GM12878 (cell line): ENCODE measurements around the gene CD93. TPM values are rescaled to one million over a fixed set of nuclear protein-coding genes. Genes with fewer than 3 reads are reported as not detected.

ENCODE experiments used
- ATAC-seq: fragments of 200-7000 bp; cut with Tn5 transposase; 3 replicates; pipeline ENCODE4 v1.9.1; 2020; ENCODE audit warnings: mild to moderate bottlenecking, moderate library complexity
- BruUV-seq: library from RNA; stranded (reverse); fragments of 400-500 nt; replicated peaks from 2 replicates; lab custom pipeline; 2021; lab: Mats Ljungman, UMichigan
- CTCF ChIA-PET: fragments of 300-600 bp; sonication (Branson Sonifier 250); formaldehyde crosslinking; extraction: SDS; loops from one replicate; lab custom pipeline; 2021; ENCODE audit warnings: inconsistent platforms; lab: Yijun Ruan, JAX
- POLR2A ChIA-PET: fragments of 350-600 bp; formaldehyde crosslinking; extraction: SDS; loops from one replicate; lab custom pipeline; 2021; ENCODE audit warnings: inconsistent platforms; lab: Charles Lee
- RAD21 ChIA-PET: fragments of 300-600 bp; sonication (Branson Sonifier 250); formaldehyde crosslinking; loops from one replicate; lab custom pipeline; 2023; ENCODE audit warnings: antibody characterized with exemption; ENCODE audit not compliant: unreplicated experiment; lab: Charles Lee
- SMC1A ChIA-PET: fragments of 300-600 bp; sonication (Branson Sonifier 250); formaldehyde crosslinking; loops from one replicate; lab custom pipeline; 2023; ENCODE audit not compliant: unreplicated experiment, uncharacterized antibody; lab: Charles Lee
- DNase-seq: peaks from one replicate; pipeline ENCODE4 v3.0.0-alpha.2; 2011; ENCODE audit warnings: low read depth, low spot score
- FAIRE-seq: peaks from 3 replicates; lab custom pipeline; 2011; peaks lifted over from hg19 to GRCh38; lab: Jason Lieb, UNC
- H2AFZ ChIP-seq: 2 replicates; pipeline ENCODE4 v1.6.0; 2011; ENCODE audit warnings: low read depth, low read length, control low read depth; ENCODE audit not compliant: control insufficient read depth
- H3K27ac ChIP-seq: 2 replicates; pipeline ENCODE4 v1.5.1; 2011; ENCODE audit warnings: control low read depth; ENCODE audit not compliant: control insufficient read depth, insufficient read depth
- H3K27me3 ChIP-seq, 2 experiments: replicated peaks in 1 of 2; 2 replicates each; pipeline versions ENCODE4 v1.6.0 to v1.6.1; 2011; ENCODE audit warnings: low read length in 1 of 2; ENCODE audit not compliant: control insufficient read depth in 2 of 2, insufficient read depth in 2 of 2
- H3K36me3 ChIP-seq, 2 experiments: 2 replicates each; pipeline ENCODE4 v1.5.1; 2011; ENCODE audit warnings: low read length in 1 of 2; ENCODE audit not compliant: control insufficient read depth in 2 of 2, insufficient read depth in 2 of 2
- H3K4me1 ChIP-seq: 2 replicates; pipeline ENCODE4 v1.6.1; 2011; ENCODE audit warnings: mild to moderate bottlenecking, low read length, moderate library complexity, mixed read lengths; ENCODE audit not compliant: control insufficient read depth, insufficient read depth
- H3K4me2 ChIP-seq: 2 replicates; pipeline ENCODE4 v1.6.0; 2011; ENCODE audit warnings: control low read depth; ENCODE audit not compliant: control insufficient read depth, insufficient read depth
- H3K4me3 ChIP-seq: fragments of 200-600 bp; sonication (generic); 2 replicates; pipeline ENCODE4 v1.5.1; 2016
- H3K79me2 ChIP-seq: 2 replicates; pipeline ENCODE4 v1.6.0; 2011; ENCODE audit warnings: low read length; ENCODE audit not compliant: control insufficient read depth, insufficient read depth
- H3K9ac ChIP-seq: 2 replicates; pipeline ENCODE4 v1.8.0; 2011; ENCODE audit warnings: low read length, control low read depth, mixed read lengths; ENCODE audit not compliant: control insufficient read depth, insufficient read depth
- H3K9me3 ChIP-seq: replicated peaks from 3 replicates; pipeline ENCODE4 v1.5.1; 2011; ENCODE audit warnings: mild to moderate bottlenecking, low read length; ENCODE audit not compliant: control insufficient read depth, insufficient read depth
- H4K20me1 ChIP-seq: 2 replicates; pipeline ENCODE4 v1.6.0; 2011; ENCODE audit not compliant: control insufficient read depth, insufficient read depth
- ASH2L ChIP-seq: fragments of 300-600, 200-600 bp; sonication (generic); IDR thresholded peaks from 2 replicates; pipeline ENCODE4 v1.6.1; 2017; ENCODE audit warnings: low read depth, mild to moderate bottlenecking, borderline replicate concordance
- BHLHE40 ChIP-seq, 2 experiments: fragments of 450-650 bp in 1 of 2; IDR thresholded peaks; 2 replicates each; pipeline ENCODE4 v1.6.1; 2011 to 2017; ENCODE audit warnings: low read depth in 2 of 2, borderline replicate concordance in 1 of 2, improper control_type of control experiment in 1 of 2, low read length in 1 of 2, mild to moderate bottlenecking in 1 of 2
- MEF2A ChIP-seq: IDR thresholded peaks from 2 replicates; pipeline ENCODE4 v1.6.1; 2011; ENCODE audit warnings: low read depth, mild to moderate bottlenecking, low read length, moderate library complexity; ENCODE audit not compliant: insufficient read depth
- SIN3A ChIP-seq: IDR thresholded peaks from 2 replicates; pipeline ENCODE4 v1.6.1; 2012; ENCODE audit warnings: low read depth, low read length, improper control_type of control experiment
- SP1 ChIP-seq: IDR thresholded peaks from one replicate; pipeline ENCODE4 v1.6.1; 2011; ENCODE audit warnings: low read depth, low read length
- USF1 ChIP-seq: IDR thresholded peaks from 2 replicates; pipeline ENCODE4 v1.6.1; 2011; ENCODE audit warnings: borderline replicate concordance, low read depth, mild to moderate bottlenecking, moderate library complexity, mixed read lengths, low read length; ENCODE audit not compliant: insufficient read depth; ENCODE audit errors: extremely low read length
- ZNF592 ChIP-seq: fragments of 450-650 bp; IDR thresholded peaks from 2 replicates; pipeline ENCODE4 v1.6.1; 2017; ENCODE audit warnings: mild to moderate bottlenecking, moderate library complexity
- WGBS: methylation state at CpG from one replicate; pipeline ENCODE4 v1.1.6; 2016; ENCODE audit warnings: low lambda C conversion rate; ENCODE audit not compliant: insufficient replicate concordance, insufficient coverage; ENCODE audit errors: missing lambda C conversion rate; 5-methylcytosine and 5-hydroxymethylcytosine counted together
- in situ Hi-C: fragments of 300-500 bp; cut with MboI; formaldehyde crosslinking; loops from 9 replicates; pipeline ENCODE4 v1.14.3; 2018; ENCODE audit warnings: mixed read lengths
- intact Hi-C: fragments of 100-400 bp; cut with micrococcal nuclease; formaldehyde crosslinking; loops from one replicate; pipeline ENCODE4 v1.14.2; 2022; ENCODE audit not compliant: unreplicated experiment
- polyA plus RNA-seq, 11 experiments: library from polyadenylated mRNA; depleted of rRNA in 4 of 11; unstranded in 6 of 11; stranded (reverse) in 5 of 11; fragments of >200 nt; fragmentation: Nextera tagmentation in 4 of 11; fragmentation: Illumina TruSeq in 1 of 11; extraction: Ambion mirVana in 4 of 11; extraction: Trizol in 1 of 11; gene quantifications; 1 replicate in 1 of 11; 2 replicates in 10 of 11; pipeline versions ENCODE4 v1.2.1 to v1.2.3, GENCODE V29; 2011 to 2016; ENCODE audit warnings: inconsistent platforms in 2 of 11, missing spikeins in 2 of 11, low read depth in 1 of 11
- total RNA-seq, 4 experiments: library from RNA; depleted of rRNA in 3 of 4; stranded (reverse); fragments of >200 nt in 3 of 4; fragmentation: Illumina TruSeq in 1 of 4; extraction: Trizol in 1 of 4; gene quantifications; 2 replicates each; pipeline versions ENCODE4 v1.2.1 to v1.2.3, GENCODE V29; 2013 to 2021

CD93 gene
- total and polyA plus RNA-seq, 10 of the 15 experiments (the other 5 are each of a cell fraction or from before 2014, with no cell fraction given): 0.20 to 2.7 (median 0.92) TPM

DNA sequence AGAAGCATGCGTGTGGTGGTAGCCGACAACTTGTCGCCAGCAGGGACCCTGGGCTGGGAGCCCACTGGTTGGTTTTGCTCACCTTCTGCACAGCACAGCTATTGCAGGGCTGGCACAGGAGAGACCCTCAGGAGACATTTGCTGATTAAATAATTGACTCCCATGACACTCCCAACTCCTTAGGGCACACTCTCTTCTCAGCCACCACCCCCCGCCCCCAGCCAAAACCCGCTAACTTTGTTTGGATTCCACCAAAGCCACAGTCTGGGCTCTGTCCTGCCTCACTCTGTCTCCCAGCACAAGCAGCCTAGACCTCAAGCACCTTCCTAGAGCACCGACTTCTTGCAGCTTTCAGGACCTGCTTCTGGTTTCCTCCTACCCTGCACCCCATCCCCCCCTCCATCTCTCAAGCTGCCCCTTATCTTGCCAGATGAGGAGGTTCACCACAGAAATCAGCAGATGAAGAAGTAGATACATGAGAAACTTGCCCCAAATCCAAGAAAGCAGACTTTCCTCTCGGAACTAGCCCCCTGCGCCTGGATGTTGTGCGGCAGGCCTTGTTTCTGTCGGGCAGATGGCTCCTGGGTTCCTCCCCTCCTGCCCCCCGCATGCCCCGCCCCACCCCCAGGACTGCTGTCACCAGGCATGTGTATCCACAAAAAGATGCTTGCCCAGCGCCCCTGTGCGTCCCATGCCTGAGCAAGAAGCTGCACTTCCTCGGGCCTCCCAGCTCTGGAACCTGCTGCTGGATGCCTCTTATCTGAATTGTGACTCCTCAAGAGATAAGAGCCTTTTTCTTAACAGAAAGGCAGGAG lies 35.0 kb upstream of the CD93 start:
- Histone ChIP-seq H3K27me3 (no peaks in the 10 kb centered on the region; a peak in 2 of 4 replicates), H2AFZ (no peak overlapping the region), H3K4me2 (no peak overlapping the region), H3K27ac (no peak overlapping the region), H3K4me1 (peaks cover 30% of the 10 kb centered on the region), H3K4me3 (no peak overlapping the region), H4K20me1 (no peaks in the 10 kb centered on the region), H3K9me3 (no peaks in the 10 kb centered on the region), H3K36me3 (no peaks in the 10 kb centered on the region), H3K79me2 (no peaks in the 10 kb centered on the region), H3K9ac (no peak overlapping the region)
- POLR2A ChIA-PET: no interaction called here
- RAD21 ChIA-PET: interaction anchor here (0.6 to 1.1 kb wide), 5 partner anchors 18 to 101 kb away, joined by 3 read pairs; no protein-coding TSS in a partner anchor
- CTCF ChIA-PET: no interaction called here
- in situ Hi-C loops: no loop called here
- ATAC-seq (no peak), DNase-seq (no peak), FAIRE-seq (no peak)
- intact Hi-C loops: no loop called here
- TF ChIP-seq SIN3A (no peak), USF1 (no peak), SP1 (no peak), BHLHE40 (IDR thresholded peaks at IDR 0.05; ENCODE audit: borderline replicate concordance in 1 of 2, low read depth in 2 of 2, low read length in 1 of 2) (no peak), ASH2L (no peak), ZNF592 (no peak), MEF2A (no peak)
- BruUV-seq: no TSS peak
- SMC1A ChIA-PET: interaction anchor here (0.9 kb wide), 1 partner anchor 29 kb away, joined by 3 read pairs; no protein-coding TSS in a partner anchor
- 57% methylated on average over 14 of the region's 15 CpGs for WGBS
